NB4 (cell line): ENCODE data around the gene SYTL3.

Experiments used
- DNase-seq: peaks from one replicate; pipeline ENCODE4 v3.0.0; 2010; ENCODE audit warnings: low read depth
- H3K4me3 ChIP-seq: one replicate; pipeline ENCODE4 v1.5.1; 2011; ENCODE audit warnings: mild to moderate bottlenecking, low read depth, low read length, moderate library complexity
- MAX ChIP-seq: IDR thresholded peaks from 2 replicates; pipeline ENCODE4 v1.6.1; 2011; ENCODE audit warnings: low read depth, low read length
- MYC ChIP-seq: IDR thresholded peaks from 2 replicates; pipeline ENCODE4 v1.6.1; 2011; ENCODE audit warnings: low read depth, low read length
- POLR2A ChIP-seq: IDR thresholded peaks from 2 replicates; pipeline ENCODE4 v1.6.1; 2011; ENCODE audit warnings: mild to moderate bottlenecking; ENCODE audit not compliant: insufficient read length; ENCODE audit errors: extremely low read depth
- TF ChIP-seq, protein P1 (sequence below): IDR thresholded peaks from one replicate; pipeline ENCODE4 v1.5.1; 2012; ENCODE audit warnings: low read depth, low read length

SYTL3 gene

GRCh38 chr6:158770533-158771330 is 120.9 kb downstream of the SYTL3 start:
- DNase-seq, result no peak
- H3K4me3 ChIP-seq, result no peak overlapping the region
- TF ChIP-seq MAX, result no peak
- TF ChIP-seq POLR2A, result no peak
- TF ChIP-seq, protein P1, sequence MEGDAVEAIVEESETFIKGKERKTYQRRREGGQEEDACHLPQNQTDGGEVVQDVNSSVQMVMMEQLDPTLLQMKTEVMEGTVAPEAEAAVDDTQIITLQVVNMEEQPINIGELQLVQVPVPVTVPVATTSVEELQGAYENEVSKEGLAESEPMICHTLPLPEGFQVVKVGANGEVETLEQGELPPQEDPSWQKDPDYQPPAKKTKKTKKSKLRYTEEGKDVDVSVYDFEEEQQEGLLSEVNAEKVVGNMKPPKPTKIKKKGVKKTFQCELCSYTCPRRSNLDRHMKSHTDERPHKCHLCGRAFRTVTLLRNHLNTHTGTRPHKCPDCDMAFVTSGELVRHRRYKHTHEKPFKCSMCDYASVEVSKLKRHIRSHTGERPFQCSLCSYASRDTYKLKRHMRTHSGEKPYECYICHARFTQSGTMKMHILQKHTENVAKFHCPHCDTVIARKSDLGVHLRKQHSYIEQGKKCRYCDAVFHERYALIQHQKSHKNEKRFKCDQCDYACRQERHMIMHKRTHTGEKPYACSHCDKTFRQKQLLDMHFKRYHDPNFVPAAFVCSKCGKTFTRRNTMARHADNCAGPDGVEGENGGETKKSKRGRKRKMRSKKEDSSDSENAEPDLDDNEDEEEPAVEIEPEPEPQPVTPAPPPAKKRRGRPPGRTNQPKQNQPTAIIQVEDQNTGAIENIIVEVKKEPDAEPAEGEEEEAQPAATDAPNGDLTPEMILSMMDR, result no peak
- TF ChIP-seq MYC, result no peak

GRCh38 chr6:158771399-158772152 is 121.7 kb downstream of the SYTL3 start:
- TF ChIP-seq MYC (no peak), POLR2A (no peak), MAX (no peak)
- TF ChIP-seq, protein P1, result no peak
- no peak for DNase-seq
- H3K4me3 ChIP-seq, result no peak overlapping the region

DNA sequence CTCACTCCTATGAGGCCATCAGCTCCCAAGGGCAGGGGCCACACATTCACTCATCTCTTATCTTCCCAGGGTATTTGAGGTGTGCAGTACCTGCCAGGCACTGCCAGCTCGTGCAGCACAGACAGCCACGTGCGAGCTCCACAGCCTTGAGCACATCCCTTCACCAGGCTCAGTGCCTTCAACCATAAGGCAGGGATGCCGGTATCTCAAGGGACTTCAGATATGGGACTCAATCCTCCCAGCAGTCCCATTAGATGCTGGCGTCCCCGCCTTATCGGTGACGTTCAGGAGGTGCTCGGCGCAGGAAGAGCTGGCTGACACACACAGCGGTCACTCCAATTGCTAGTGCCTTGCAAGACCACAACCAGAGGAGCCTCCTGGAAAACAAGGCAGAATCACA is 122.3 kb downstream of the SYTL3 start:
- no peak overlapping the region for H3K4me3 ChIP-seq
- no peak for DNase-seq
- no peak for TF ChIP-seq POLR2A
- no peak for TF ChIP-seq MAX
- no peak for TF ChIP-seq MYC
- TF ChIP-seq, protein P1, result no peak

DNA sequence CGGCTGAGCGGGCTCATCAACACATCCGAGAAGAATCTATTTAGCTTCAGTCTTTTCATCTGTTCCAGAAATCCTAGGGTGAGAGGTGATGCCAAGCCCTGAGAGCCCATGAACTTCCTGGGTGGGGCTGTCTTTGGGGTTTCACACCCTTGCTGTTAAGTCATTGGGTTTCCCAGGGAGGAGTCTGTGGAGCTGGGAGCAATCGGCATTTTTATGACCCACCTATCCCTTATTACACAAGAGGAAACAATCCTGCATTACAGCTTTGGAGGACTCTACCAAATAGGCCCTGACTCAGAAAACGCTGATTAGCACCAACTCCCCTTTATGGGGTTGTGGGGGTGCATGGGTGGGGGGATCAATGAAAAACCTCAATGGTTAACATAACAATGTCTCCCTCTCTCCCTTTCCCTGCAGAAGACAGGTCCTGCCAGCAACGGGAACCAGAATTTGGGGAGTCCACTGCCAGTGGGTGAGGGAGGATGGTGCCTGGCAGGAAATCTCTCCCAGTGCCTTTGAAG is 123.1 kb downstream of the SYTL3 start:
- DNase-seq, result no peak
- TF ChIP-seq MYC (no peak), POLR2A (no peak), MAX (no peak)
- TF ChIP-seq, protein P1, result no peak
- H3K4me3 ChIP-seq, result no peak overlapping the region

DNA sequence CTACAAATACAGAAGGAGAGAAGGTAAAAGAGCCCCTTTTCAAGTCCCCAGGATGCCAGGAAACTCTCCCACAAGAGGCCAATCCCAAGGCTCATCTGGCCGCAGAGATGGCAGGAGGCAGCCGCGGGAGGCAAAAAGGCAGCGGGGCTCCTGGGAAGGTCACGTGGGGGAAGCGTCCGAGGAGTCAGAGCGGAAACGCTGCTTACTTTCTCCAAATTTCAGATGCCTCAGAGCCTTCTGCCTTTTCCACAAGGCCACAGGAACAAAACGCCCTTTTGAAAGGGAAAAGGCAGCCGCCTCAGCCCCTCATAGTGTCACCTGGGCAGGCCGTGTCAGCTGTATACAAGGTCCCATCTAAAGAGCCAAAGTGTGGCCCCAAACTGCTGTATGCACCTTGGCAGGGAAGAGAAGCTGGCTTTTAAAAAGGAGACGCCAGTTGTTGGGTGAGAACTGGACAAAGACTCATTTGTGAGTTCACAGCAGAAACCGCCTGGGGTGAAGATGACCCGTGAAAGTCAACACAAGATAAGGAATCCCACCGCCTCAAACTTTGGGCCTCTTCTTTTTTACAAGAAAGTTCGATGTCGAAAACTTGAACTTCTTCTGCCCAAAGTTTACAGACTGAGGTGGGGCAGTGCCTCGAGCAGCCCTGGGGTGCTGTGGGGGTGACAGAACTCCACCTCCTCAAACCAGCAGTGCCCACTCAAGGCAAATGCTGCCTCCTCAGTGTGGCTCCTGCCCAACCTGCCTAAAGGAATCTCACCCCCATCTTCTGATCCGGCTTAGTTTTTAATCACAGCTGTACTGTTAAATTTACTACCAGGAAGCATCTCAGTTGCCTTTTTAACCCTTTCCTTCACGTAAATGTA is 124.0 kb downstream of the SYTL3 start:
- TF ChIP-seq, protein P1, result no peak
- TF ChIP-seq POLR2A, result no peak
- TF ChIP-seq MYC, result no peak
- no peak for TF ChIP-seq MAX
- no peak for DNase-seq
- H3K4me3 ChIP-seq, result no peak overlapping the region
